A673 (cell line): ENCODE data around the gene AAMP. TPM values are rescaled to one million over a fixed set of nuclear protein-coding genes. Genes with fewer than 3 reads are reported as not detected.

ENCODE experiments used
- BruUV-seq: library from RNA; stranded (reverse); fragments of 400-500 nt; replicated peaks from 2 replicates; lab custom pipeline; 2021; lab: Mats Ljungman, UMichigan
- CTCF ChIA-PET: fragments of 300-600 bp; sonication (Branson Sonifier 250); formaldehyde crosslinking; loops from one replicate; lab custom pipeline; 2022; ENCODE audit warnings: antibody characterized with exemption; lab: Charles Lee
- POLR2A ChIA-PET: fragments of 300-600 bp; sonication (Branson Sonifier 250); formaldehyde crosslinking; loops from one replicate; lab custom pipeline; 2022; ENCODE audit warnings: antibody characterized with exemption; ENCODE audit not compliant: low non-redundant PET; lab: Charles Lee
- DNase-seq: peaks from one replicate; pipeline ENCODE4 v3.0.0-alpha.2; 2015; ENCODE audit warnings: low spot score
- H3K27ac ChIP-seq: fragments of 200-600 bp; sonication (generic); 2 replicates; pipeline ENCODE4 v1.5.1; 2016; ENCODE audit warnings: mixed run types, low read depth, mild to moderate bottlenecking, mixed read lengths, antibody characterized with exemption, low read length; ENCODE audit not compliant: poor library complexity, severe bottlenecking
- H3K27me3 ChIP-seq: fragments of 200-600 bp; sonication (generic); replicated peaks from 2 replicates; pipeline ENCODE4 v1.6.1; 2017; ENCODE audit warnings: mixed run types, low read depth, mild to moderate bottlenecking, mixed read lengths, antibody characterized with exemption, low read length; ENCODE audit not compliant: insufficient read depth, poor library complexity
- H3K36me3 ChIP-seq: fragments of 200-600 bp; sonication (generic); 2 replicates; pipeline ENCODE4 v1.6.1; 2016; ENCODE audit warnings: mixed run types, mild to moderate bottlenecking, mixed read lengths, antibody characterized with exemption, low read length; ENCODE audit not compliant: insufficient read depth, poor library complexity, severe bottlenecking
- H3K4me1 ChIP-seq: fragments of 200-600 bp; sonication (generic); 2 replicates; pipeline ENCODE4 v1.6.1; 2017; ENCODE audit warnings: mixed run types, mild to moderate bottlenecking, mixed read lengths, antibody characterized with exemption, low read length; ENCODE audit not compliant: insufficient read depth, poor library complexity, severe bottlenecking
- H3K4me3 ChIP-seq: fragments of 200-600 bp; sonication (generic); 2 replicates; pipeline ENCODE4 v1.5.1; 2016; ENCODE audit warnings: low read depth, mixed run types, mild to moderate bottlenecking, mixed read lengths, low read length; ENCODE audit not compliant: poor library complexity, severe bottlenecking
- H3K9me3 ChIP-seq: fragments of 200-600 bp; sonication (generic); 2 replicates; pipeline ENCODE4 v1.6.1; 2016; ENCODE audit warnings: mixed run types, low read depth, mild to moderate bottlenecking, mixed read lengths, antibody characterized with exemption, low read length; ENCODE audit not compliant: poor library complexity, severe bottlenecking
- EZH2 ChIP-seq: fragments of 200-600 bp; sonication (generic); IDR thresholded peaks from 2 replicates; pipeline ENCODE4 v1.6.1; 2017; ENCODE audit warnings: borderline replicate concordance, low read depth, mild to moderate bottlenecking, mixed read lengths, antibody characterized with exemption, low read length; ENCODE audit not compliant: poor library complexity, severe bottlenecking
- intact Hi-C: fragments of 100-400 bp; cut with micrococcal nuclease; formaldehyde crosslinking; loops from one replicate; pipeline ENCODE4 v1.10.0; 2022; ENCODE audit not compliant: unreplicated experiment
- total RNA-seq: library from RNA; stranded (reverse); gene quantifications from 2 replicates; pipeline ENCODE4 v1.2.3, GENCODE V29; 2021
- TF ChIP-seq, protein P1 (sequence below): fragments of 300-800, 200-600 bp; sonication (generic); conservative IDR thresholded peaks from 2 replicates; pipeline ENCODE4 v1.5.1; 2017; ENCODE audit warnings: low read depth, mild to moderate bottlenecking, antibody characterized with exemption, low read length, moderate library complexity, mixed read lengths

AAMP gene
- total RNA-seq, 1 experiment from 2014 or later = 74.7 TPM

- no peaks in the 10 kb centered on the region for H3K9me3 ChIP-seq
- H3K27ac ChIP-seq = no peak overlapping the region
- H3K36me3 ChIP-seq = peaks cover 38% of the 10 kb centered on the region
- BruUV-seq = no TSS peak
- H3K27me3 ChIP-seq = no peaks in the 10 kb centered on the region
- TF ChIP-seq, protein P1, sequence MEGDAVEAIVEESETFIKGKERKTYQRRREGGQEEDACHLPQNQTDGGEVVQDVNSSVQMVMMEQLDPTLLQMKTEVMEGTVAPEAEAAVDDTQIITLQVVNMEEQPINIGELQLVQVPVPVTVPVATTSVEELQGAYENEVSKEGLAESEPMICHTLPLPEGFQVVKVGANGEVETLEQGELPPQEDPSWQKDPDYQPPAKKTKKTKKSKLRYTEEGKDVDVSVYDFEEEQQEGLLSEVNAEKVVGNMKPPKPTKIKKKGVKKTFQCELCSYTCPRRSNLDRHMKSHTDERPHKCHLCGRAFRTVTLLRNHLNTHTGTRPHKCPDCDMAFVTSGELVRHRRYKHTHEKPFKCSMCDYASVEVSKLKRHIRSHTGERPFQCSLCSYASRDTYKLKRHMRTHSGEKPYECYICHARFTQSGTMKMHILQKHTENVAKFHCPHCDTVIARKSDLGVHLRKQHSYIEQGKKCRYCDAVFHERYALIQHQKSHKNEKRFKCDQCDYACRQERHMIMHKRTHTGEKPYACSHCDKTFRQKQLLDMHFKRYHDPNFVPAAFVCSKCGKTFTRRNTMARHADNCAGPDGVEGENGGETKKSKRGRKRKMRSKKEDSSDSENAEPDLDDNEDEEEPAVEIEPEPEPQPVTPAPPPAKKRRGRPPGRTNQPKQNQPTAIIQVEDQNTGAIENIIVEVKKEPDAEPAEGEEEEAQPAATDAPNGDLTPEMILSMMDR = peak; percentile 79
- TF ChIP-seq EZH2 = no peak
- POLR2A ChIA-PET = no interaction called here
- H3K4me1 ChIP-seq = peaks cover 15% of the 10 kb centered on the region
- H3K4me3 ChIP-seq = no peak overlapping the region
- CTCF ChIA-PET = no interaction called here
- DNase-seq = peak; percentile 71
- intact Hi-C loops = loop anchor here (1.0 kb wide), 1 partner anchor 71 kb away; no protein-coding TSS in a partner anchor
Measured at GRCh38 chr2:218257390-218257981, 12.5 kb downstream of the AAMP start.

- H3K27me3 ChIP-seq = no peaks in the 10 kb centered on the region
- ChIA-PET CTCF (no interaction called here), POLR2A (no interaction called here)
- H3K27ac ChIP-seq = no peak overlapping the region
- H3K4me3 ChIP-seq = no peak overlapping the region
- intact Hi-C loops = loop anchor here (1.0 kb wide), 1 partner anchor 70 kb away; no protein-coding TSS in a partner anchor
- no peak for DNase-seq
- H3K9me3 ChIP-seq = no peaks in the 10 kb centered on the region
- H3K4me1 ChIP-seq = peaks cover 12% of the 10 kb centered on the region
- peaks cover 43% of the 10 kb centered on the region for H3K36me3 ChIP-seq
- BruUV-seq = no TSS peak
- TF ChIP-seq EZH2 = no peak
- TF ChIP-seq, protein P1 = no peak
Measured at GRCh38 chr2:218256612-218257350, 13.2 kb downstream of the AAMP start.

DNA sequence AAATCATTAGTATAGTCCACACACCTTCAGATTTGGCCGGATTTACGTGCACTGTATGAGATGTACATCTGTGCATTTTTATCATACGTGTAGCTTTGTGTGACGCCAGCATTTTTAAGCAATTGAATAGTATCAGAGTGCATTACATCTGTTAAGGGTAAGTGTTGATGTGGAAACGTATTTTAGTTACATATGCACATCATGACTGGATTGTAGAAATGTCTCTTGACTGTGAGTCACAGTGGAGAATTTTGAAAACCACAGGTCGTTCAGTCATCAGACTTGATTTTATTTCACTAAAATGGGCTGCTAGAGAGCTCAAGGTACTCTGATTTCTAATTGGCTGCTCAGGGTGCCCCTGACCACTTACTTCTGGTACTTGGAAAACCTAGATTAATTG lies 14.5 kb downstream of the AAMP start:
- Histone ChIP-seq H3K27ac (no peak overlapping the region), H3K36me3 (peaks cover 56% of the 10 kb centered on the region), H3K4me3 (no peak overlapping the region), H3K4me1 (peaks cover 2% of the 10 kb centered on the region), H3K9me3 (no peaks in the 10 kb centered on the region), H3K27me3 (no peaks in the 10 kb centered on the region)
- DNase-seq = no peak
- no TSS peak for BruUV-seq
- POLR2A ChIA-PET = no interaction called here
- TF ChIP-seq, protein P1 = no peak
- no peak for TF ChIP-seq EZH2
- intact Hi-C loops = no loop called here
- CTCF ChIA-PET = no interaction called here
